Breast epithelium (tissue), 4 donors: Measurements from ENCODE around the gene TCP11L2. TPM values are rescaled to one million over a fixed set of nuclear protein-coding genes. Genes with fewer than 3 reads are reported as not detected.

Experiments
- DNase-seq, 2 donors: peaks; one replicate each; pipeline ENCODE4 v3.0.0-alpha.2; 2019; ENCODE audit warnings: low spot score in 2 of 2
- H3K27ac ChIP-seq, 2 donors: fragments of 200-600 bp; sonication (generic) in 1 of 2; one replicate each; pipeline ENCODE4 v1.5.1; 2016 to 2019; ENCODE audit warnings: mild to moderate bottlenecking in 1 of 2
- H3K27me3 ChIP-seq, 2 donors: fragments of 200-600 bp; sonication (generic) in 1 of 2; one replicate each; pipeline versions ENCODE4 v1.5.1 to v1.6.0; 2017 to 2019; ENCODE audit warnings: control low read depth in 1 of 2, mild to moderate bottlenecking in 1 of 2
- H3K36me3 ChIP-seq: fragments of 200-600 bp; one replicate; pipeline ENCODE4 v1.5.1; 2019
- H3K4me1 ChIP-seq, 2 donors: fragments of 200-600 bp; sonication (generic); one replicate each; pipeline ENCODE4 v1.5.1; 2016 to 2019; ENCODE audit warnings: control low read depth in 1 of 2
- H3K4me3 ChIP-seq, 3 donors: fragments of 200-600 bp; sonication (generic); 1 replicate in 2 of 3; 2 replicates in 1 of 3; pipeline ENCODE4 v1.5.1; 2016 to 2019; ENCODE audit warnings: mild to moderate bottlenecking in 3 of 3, moderate library complexity in 2 of 3
- H3K9me3 ChIP-seq, 2 donors: fragments of 200-600 bp; sonication (generic) in 1 of 2; one replicate each; pipeline ENCODE4 v1.5.1; 2016 to 2019; ENCODE audit warnings: control low read depth in 1 of 2
- POLR2A ChIP-seq: fragments of 450-650 bp; IDR thresholded peaks from one replicate; pipeline ENCODE4 v1.6.1; 2016; ENCODE audit warnings: antibody characterized with exemption, mild to moderate bottlenecking, moderate library complexity
- POLR2AphosphoS5 ChIP-seq, 3 donors: sonication (generic); formaldehyde crosslinking; IDR thresholded peaks; one replicate each; pipeline ENCODE4 v1.6.1; 2017; ENCODE audit warnings: antibody characterized with exemption in 3 of 3
- intact Hi-C: fragments of 100-400 bp; cut with DNase I; formaldehyde crosslinking; loops from one replicate; pipeline ENCODE4 v1.15.1; 2023; ENCODE audit warnings: low total_unique reads
- total RNA-seq, 3 donors: library from RNA; depleted of rRNA; stranded (reverse); fragments of >200 nt; gene quantifications; one replicate each; pipeline ENCODE4 v1.1.0, GENCODE V29; 2016
- TF ChIP-seq, protein P1 (sequence below), 3 donors: fragments of 450-650 bp; IDR thresholded peaks; one replicate each; pipeline ENCODE4 v1.5.1; 2016 to 2017; ENCODE audit warnings: antibody characterized with exemption in 3 of 3, mild to moderate bottlenecking in 3 of 3, moderate library complexity in 3 of 3

Gene TCP11L2
- total RNA-seq, 3 donors from 2014 or later = 31.2 to 53.7 (median 35.4) TPM

DNA sequence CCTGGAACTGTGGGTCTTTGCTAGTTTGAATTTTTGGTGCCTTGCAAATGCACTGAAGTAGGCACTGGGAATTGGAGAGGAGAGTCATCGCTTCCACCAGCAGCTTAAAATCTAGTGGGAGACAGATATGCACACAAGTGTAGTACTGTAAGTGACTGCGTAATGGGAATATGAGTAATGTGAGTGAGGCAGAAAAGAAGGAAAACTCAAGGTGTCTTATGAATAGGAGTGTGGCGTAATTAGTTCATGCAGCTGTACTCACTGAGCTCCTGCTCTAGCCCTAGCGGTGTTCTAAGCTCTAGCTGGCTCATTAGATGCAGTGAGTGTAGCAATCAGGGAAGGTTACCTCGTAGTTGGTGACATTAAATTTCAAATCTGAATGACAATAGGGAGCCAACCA lies 2.8 kb downstream of the TCP11L2 start:
- intact Hi-C loops = no loop called here
- H3K27me3 ChIP-seq = no peaks in the 10 kb centered on the region
- peaks cover 6 to 24% of the 10 kb centered on the region in 2 donors for H3K4me1 ChIP-seq
- H3K27ac ChIP-seq = peak overlapping the region; percentile 9 to 17
- H3K36me3 ChIP-seq = no peaks in the 10 kb centered on the region
- no peaks in the 10 kb centered on the region for H3K9me3 ChIP-seq
- TF ChIP-seq, protein P1, sequence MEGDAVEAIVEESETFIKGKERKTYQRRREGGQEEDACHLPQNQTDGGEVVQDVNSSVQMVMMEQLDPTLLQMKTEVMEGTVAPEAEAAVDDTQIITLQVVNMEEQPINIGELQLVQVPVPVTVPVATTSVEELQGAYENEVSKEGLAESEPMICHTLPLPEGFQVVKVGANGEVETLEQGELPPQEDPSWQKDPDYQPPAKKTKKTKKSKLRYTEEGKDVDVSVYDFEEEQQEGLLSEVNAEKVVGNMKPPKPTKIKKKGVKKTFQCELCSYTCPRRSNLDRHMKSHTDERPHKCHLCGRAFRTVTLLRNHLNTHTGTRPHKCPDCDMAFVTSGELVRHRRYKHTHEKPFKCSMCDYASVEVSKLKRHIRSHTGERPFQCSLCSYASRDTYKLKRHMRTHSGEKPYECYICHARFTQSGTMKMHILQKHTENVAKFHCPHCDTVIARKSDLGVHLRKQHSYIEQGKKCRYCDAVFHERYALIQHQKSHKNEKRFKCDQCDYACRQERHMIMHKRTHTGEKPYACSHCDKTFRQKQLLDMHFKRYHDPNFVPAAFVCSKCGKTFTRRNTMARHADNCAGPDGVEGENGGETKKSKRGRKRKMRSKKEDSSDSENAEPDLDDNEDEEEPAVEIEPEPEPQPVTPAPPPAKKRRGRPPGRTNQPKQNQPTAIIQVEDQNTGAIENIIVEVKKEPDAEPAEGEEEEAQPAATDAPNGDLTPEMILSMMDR (IDR thresholded peaks at IDR 0.05) = no peak
- TF ChIP-seq POLR2AphosphoS5 (IDR thresholded peaks at IDR 0.05) (no peak), POLR2A (no peak)
- no peak overlapping the region for H3K4me3 ChIP-seq
- no peak for DNase-seq

GRCh38 chr12:106307181-106307580 lies 4.6 kb downstream of the TCP11L2 start:
- Histone ChIP-seq H3K4me3 (no peak overlapping the region), H3K4me1 (peaks cover 6 to 24% of the 10 kb centered on the region in 2 donors), H3K9me3 (no peaks in the 10 kb centered on the region), H3K27ac (no peak overlapping the region), H3K27me3 (no peaks in the 10 kb centered on the region), H3K36me3 (no peaks in the 10 kb centered on the region)
- TF ChIP-seq POLR2AphosphoS5 (IDR thresholded peaks at IDR 0.05) (no peak), POLR2A (no peak)
- TF ChIP-seq, protein P1 (IDR thresholded peaks at IDR 0.05) = no peak
- DNase-seq = no peak
- intact Hi-C loops = no loop called here

DNA sequence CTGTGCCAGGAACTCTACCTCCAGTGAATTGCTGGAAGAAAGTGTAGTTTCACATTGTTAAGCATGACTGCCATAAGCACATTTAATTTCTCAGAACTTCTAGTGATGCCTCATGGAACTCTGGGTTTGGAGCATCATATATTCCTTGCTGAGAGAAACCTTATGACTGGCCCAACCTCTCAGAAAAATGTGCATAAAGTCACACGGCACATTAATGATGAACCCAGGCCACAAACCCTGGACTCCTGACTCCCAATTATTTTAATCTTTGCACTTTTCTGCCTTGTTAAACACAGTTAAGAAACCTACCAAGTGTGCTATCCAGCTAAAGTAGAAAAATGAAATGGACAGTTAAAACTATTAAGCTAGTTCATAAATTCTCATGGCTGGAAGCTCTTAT lies 5.6 kb downstream of the TCP11L2 start:
- H3K9me3 ChIP-seq = no peaks in the 10 kb centered on the region
- H3K27me3 ChIP-seq = no peaks in the 10 kb centered on the region
- no peaks in the 10 kb centered on the region for H3K36me3 ChIP-seq
- no peak overlapping the region for H3K4me3 ChIP-seq
- TF ChIP-seq POLR2A (no peak), POLR2AphosphoS5 (IDR thresholded peaks at IDR 0.05) (no peak)
- TF ChIP-seq, protein P1 (IDR thresholded peaks at IDR 0.05) = no peak
- H3K27ac ChIP-seq = peak overlapping the region; percentile 56 to 81
- intact Hi-C loops = no loop called here
- peaks cover 6 to 24% of the 10 kb centered on the region in 2 donors for H3K4me1 ChIP-seq
- DNase-seq = no peak

GRCh38 chr12:106308611-106309010 lies 6.1 kb downstream of the TCP11L2 start:
- no peaks in the 10 kb centered on the region for H3K9me3 ChIP-seq
- intact Hi-C loops = no loop called here
- TF ChIP-seq, protein P1 (IDR thresholded peaks at IDR 0.05) = no peak
- TF ChIP-seq POLR2A (no peak), POLR2AphosphoS5 (IDR thresholded peaks at IDR 0.05) (no peak)
- no peak overlapping the region for H3K4me3 ChIP-seq
- no peak for DNase-seq
- peak overlapping the region; percentile 56 to 81 for H3K27ac ChIP-seq
- H3K4me1 ChIP-seq = peaks cover 6 to 24% of the 10 kb centered on the region in 2 donors
- no peaks in the 10 kb centered on the region for H3K36me3 ChIP-seq
- no peaks in the 10 kb centered on the region for H3K27me3 ChIP-seq

GRCh38 chr12:106309671-106310505 lies 7.4 kb downstream of the TCP11L2 start:
- H3K4me3 ChIP-seq = no peak overlapping the region
- DNase-seq = peak in 1 of 2 donors; percentile 31
- no peaks in the 10 kb centered on the region for H3K27me3 ChIP-seq
- H3K36me3 ChIP-seq = no peaks in the 10 kb centered on the region
- peaks cover 0 to 18% of the 10 kb centered on the region in 2 donors for H3K4me1 ChIP-seq
- peak overlapping the region; percentile 56 to 81 for H3K27ac ChIP-seq
- intact Hi-C loops = no loop called here
- H3K9me3 ChIP-seq = no peaks in the 10 kb centered on the region
- TF ChIP-seq POLR2A = no peak
- no peak for TF ChIP-seq POLR2AphosphoS5 (IDR thresholded peaks at IDR 0.05)
- TF ChIP-seq, protein P1 (IDR thresholded peaks at IDR 0.05) = no peak
